Gastroesophageal sphincter (tissue), 4 donors: ENCODE measurements around the gene BBS12. TPM values are rescaled to one million over a fixed set of nuclear protein-coding genes. Genes with fewer than 3 reads are reported as not detected.

Source experiments
- ATAC-seq: fragments of 150-250 bp; one replicate; pipeline ENCODE4 v1.9.1; 2016; ENCODE audit warnings: mild to moderate bottlenecking, moderate library complexity
- H3K27ac ChIP-seq, 4 donors: fragments of 200-600 bp; sonication (generic) in 3 of 4; 1 replicate in 3 of 4; 2 replicates in 1 of 4; pipeline ENCODE4 v1.5.1; 2016 to 2019
- H3K27me3 ChIP-seq: fragments of 200-600 bp; sonication (generic); one replicate; pipeline ENCODE4 v1.5.1; 2019
- H3K36me3 ChIP-seq, 2 donors: fragments of 200-600 bp; sonication (generic); one replicate each; pipeline ENCODE4 v1.5.1; 2019; ENCODE audit warnings: control low read depth in 1 of 2
- H3K4me1 ChIP-seq, 3 donors: fragments of 200-600 bp; sonication (generic); 1 replicate in 2 of 3; 2 replicates in 1 of 3; pipeline ENCODE4 v1.5.1; 2016 to 2019; ENCODE audit warnings: control low read depth in 2 of 3
- H3K4me3 ChIP-seq, 2 donors: fragments of 200-600 bp; sonication (generic); one replicate each; pipeline ENCODE4 v1.5.1; 2019; ENCODE audit warnings: mild to moderate bottlenecking in 1 of 2, moderate library complexity in 1 of 2
- H3K9me3 ChIP-seq, 3 donors: fragments of 200-600 bp; sonication (generic); one replicate each; pipeline ENCODE4 v1.5.1; 2017 to 2019; ENCODE audit warnings: control low read depth in 2 of 3
- CTCF ChIP-seq, 4 experiments: fragments of 200-600 bp in 2 of 4; fragments of 450-650 bp in 2 of 4; sonication (generic) in 1 of 4; IDR thresholded peaks; one replicate each; pipeline ENCODE4 v1.5.1; 2017 to 2019; ENCODE audit warnings: antibody characterized with exemption in 4 of 4, mild to moderate bottlenecking in 2 of 4, moderate library complexity in 2 of 4
- EP300 ChIP-seq: sonication (generic); formaldehyde crosslinking; IDR thresholded peaks from one replicate; pipeline ENCODE4 v1.6.1; 2017; ENCODE audit warnings: antibody characterized with exemption, mild to moderate bottlenecking
- POLR2A ChIP-seq, 2 donors: fragments of 450-650 bp; IDR thresholded peaks; one replicate each; pipeline ENCODE4 v1.6.1; 2017; ENCODE audit warnings: antibody characterized with exemption in 2 of 2, mild to moderate bottlenecking in 2 of 2, moderate library complexity in 1 of 2
- POLR2AphosphoS5 ChIP-seq: sonication (generic); formaldehyde crosslinking; IDR thresholded peaks from one replicate; pipeline ENCODE4 v1.6.1; 2017; ENCODE audit warnings: antibody characterized with exemption
- WGBS, 2 donors: methylation state at CpG; one replicate each; pipeline ENCODE4 v1.1.5; 2018; ENCODE audit warnings: low coverage in 1 of 2; 5-methylcytosine and 5-hydroxymethylcytosine counted together
- total RNA-seq, 4 donors: library from RNA; depleted of rRNA; stranded (reverse); fragments of >200 nt; gene quantifications; one replicate each; pipeline ENCODE4 v1.1.0, GENCODE V29; 2016

BBS12 gene
- total RNA-seq, 4 donors from 2014 or later: 4.7 to 7.3 (median 5.9) TPM

GRCh38 chr4:122755675-122756074, 23.2 kb downstream of the BBS12 start:
- Histone ChIP-seq H3K9me3 (no peaks in the 10 kb centered on the region), H3K36me3 (no peaks in the 10 kb centered on the region), H3K4me1 (no peaks in the 10 kb centered on the region), H3K4me3 (no peak overlapping the region), H3K27me3 (no peaks in the 10 kb centered on the region), H3K27ac (no peak overlapping the region)
- WGBS, 2 donors: 33 to 35% methylated on average over 4 of the region's 4 CpGs
- no peak for TF ChIP-seq POLR2AphosphoS5
- TF ChIP-seq EP300: no peak
- TF ChIP-seq CTCF (IDR thresholded peaks at IDR 0.05): no peak
- no peak for TF ChIP-seq POLR2A (IDR thresholded peaks at IDR 0.05)
- no peak for ATAC-seq

- H3K27ac ChIP-seq: no peak overlapping the region
- no peaks in the 10 kb centered on the region for H3K27me3 ChIP-seq
- WGBS, 2 donors: 24 to 31% methylated on average over 2 of the region's 2 CpGs
- TF ChIP-seq CTCF (IDR thresholded peaks at IDR 0.05) (peak; percentile 75 to 83 (median 80)), POLR2A (IDR thresholded peaks at IDR 0.05) (no peak), POLR2AphosphoS5 (no peak)
- H3K4me3 ChIP-seq: no peak overlapping the region
- H3K9me3 ChIP-seq: no peaks in the 10 kb centered on the region
- no peaks in the 10 kb centered on the region for H3K4me1 ChIP-seq
- ATAC-seq: peak; percentile 28
- no peaks in the 10 kb centered on the region for H3K36me3 ChIP-seq
These were observed 25.5 kb downstream of the BBS12 start for GRCh38 chr4:122758033-122758432.

GRCh38 chr4:122759639-122760310, 27.3 kb downstream of the BBS12 start:
- no peak for TF ChIP-seq POLR2AphosphoS5
- TF ChIP-seq CTCF (IDR thresholded peaks at IDR 0.05): no peak
- TF ChIP-seq EP300: no peak
- TF ChIP-seq POLR2A (IDR thresholded peaks at IDR 0.05): no peak
- ATAC-seq: no peak
- 63 to 67% methylated on average over 3 of the region's 3 CpGs for WGBS, 2 donors
- Histone ChIP-seq H3K27me3 (no peaks in the 10 kb centered on the region), H3K4me3 (no peak overlapping the region), H3K36me3 (no peaks in the 10 kb centered on the region), H3K9me3 (no peaks in the 10 kb centered on the region), H3K27ac (no peak overlapping the region), H3K4me1 (no peaks in the 10 kb centered on the region)

- no peaks in the 10 kb centered on the region for H3K36me3 ChIP-seq
- no peak overlapping the region for H3K27ac ChIP-seq
- H3K9me3 ChIP-seq: no peaks in the 10 kb centered on the region
- no peak for ATAC-seq
- no peaks in the 10 kb centered on the region for H3K27me3 ChIP-seq
- no peak for TF ChIP-seq EP300
- no peak for TF ChIP-seq CTCF (IDR thresholded peaks at IDR 0.05)
- TF ChIP-seq POLR2AphosphoS5: no peak
- TF ChIP-seq POLR2A (IDR thresholded peaks at IDR 0.05): no peak
- no peak overlapping the region for H3K4me3 ChIP-seq
- H3K4me1 ChIP-seq: no peaks in the 10 kb centered on the region
- 45 to 46% methylated on average over 2 of the region's 2 CpGs for WGBS, 2 donors
These were observed 30.0 kb downstream of the BBS12 start for GRCh38 chr4:122762520-122762919.

GRCh38 chr4:122762966-122763716, 30.6 kb downstream of the BBS12 start:
- ATAC-seq: no peak
- WGBS, 2 donors: 90 to 91% methylated on average over 11 to 14 of the region's 14 CpGs
- no peaks in the 10 kb centered on the region for H3K9me3 ChIP-seq
- no peaks in the 10 kb centered on the region for H3K4me1 ChIP-seq
- H3K4me3 ChIP-seq: no peak overlapping the region
- no peaks in the 10 kb centered on the region for H3K36me3 ChIP-seq
- H3K27me3 ChIP-seq: no peaks in the 10 kb centered on the region
- no peak overlapping the region for H3K27ac ChIP-seq
- TF ChIP-seq POLR2A (IDR thresholded peaks at IDR 0.05): no peak
- no peak for TF ChIP-seq EP300
- TF ChIP-seq CTCF (IDR thresholded peaks at IDR 0.05): no peak
- no peak for TF ChIP-seq POLR2AphosphoS5
